Neural cell (in vitro differentiated cells): ENCODE data around the gene IBA57. TPM values are rescaled to one million over a fixed set of nuclear protein-coding genes. Genes with fewer than 3 reads are reported as not detected.
A peak's percentile ranks its signal among the peaks of the same experiment; 100 is the strongest.

Source experiments
- H2AFZ ChIP-seq: fragments of 200-600, 300-800 bp; sonication (generic), shearing (Covaris generic); 2 replicates; pipeline ENCODE4 v1.6.0; 2014; ENCODE audit warnings: low read depth, mild to moderate bottlenecking, antibody characterized with exemption, low read length, moderate library complexity
- H3F3A ChIP-seq: fragments of 200-600 bp; shearing (Covaris generic); 2 replicates; pipeline ENCODE4 v1.6.1; 2016; ENCODE audit warnings: mild to moderate bottlenecking, moderate library complexity, mixed read lengths, antibody characterized with exemption, low read length; ENCODE audit not compliant: insufficient read depth, poor library complexity, severe bottlenecking
- H3K27ac ChIP-seq: fragments of 200-600, 300-800 bp; sonication (generic), shearing (Covaris generic); 2 replicates; pipeline ENCODE4 v1.5.1; 2014; ENCODE audit warnings: mild to moderate bottlenecking, low read length, moderate library complexity
- H3K27me3 ChIP-seq: fragments of 300-800, 200-600 bp; sonication (generic), shearing (Covaris generic); 2 replicates; pipeline ENCODE4 v1.6.0; 2014; ENCODE audit warnings: mild to moderate bottlenecking, low read depth, low read length, moderate library complexity; ENCODE audit not compliant: insufficient read depth
- H3K36me3 ChIP-seq: fragments of 300-800, 200-600 bp; sonication (generic), shearing (Covaris generic); 2 replicates; pipeline ENCODE4 v1.5.1; 2014; ENCODE audit warnings: mild to moderate bottlenecking, antibody characterized with exemption, low read length, moderate library complexity; ENCODE audit not compliant: insufficient read depth
- H3K4me2 ChIP-seq: fragments of 300-800, 200-600 bp; sonication (generic), shearing (Covaris generic); 2 replicates; pipeline ENCODE4 v1.6.0; 2014; ENCODE audit warnings: mild to moderate bottlenecking, low read length
- H3K4me3 ChIP-seq: fragments of 300-800, 200-600 bp; sonication (generic), shearing (Covaris generic); 2 replicates; pipeline ENCODE4 v1.5.1; 2014; ENCODE audit warnings: mild to moderate bottlenecking, low read length, moderate library complexity
- H3K79me2 ChIP-seq: fragments of 200-600 bp; shearing (Covaris generic); replicated peaks from 2 replicates; pipeline ENCODE4 v1.6.0; 2014; ENCODE audit warnings: mild to moderate bottlenecking, low read length, moderate library complexity; ENCODE audit not compliant: insufficient read depth
- H3K9ac ChIP-seq: fragments of 300-800, 200-600 bp; sonication (generic), shearing (Covaris generic); 2 replicates; pipeline ENCODE4 v1.6.1; 2016; ENCODE audit warnings: mild to moderate bottlenecking, low read length, mixed read lengths
- H3K9me2 ChIP-seq: fragments of 200-600 bp; shearing (Covaris generic); 2 replicates; pipeline ENCODE4 v1.6.1; 2016; ENCODE audit warnings: mild to moderate bottlenecking, low read length, mixed read lengths; ENCODE audit not compliant: insufficient read depth
- H3K9me3 ChIP-seq: fragments of 200-600, 300-800 bp; sonication (generic), shearing (Covaris generic); 2 replicates; pipeline ENCODE4 v1.6.1; 2016; ENCODE audit warnings: mild to moderate bottlenecking, mixed run types, low read length, moderate library complexity, mixed read lengths
- H4K20me1 ChIP-seq: fragments of 200-600 bp; shearing (Covaris generic); 2 replicates; pipeline ENCODE4 v1.6.1; 2016; ENCODE audit warnings: mild to moderate bottlenecking, mixed run types; ENCODE audit not compliant: insufficient read depth
- EP300 ChIP-seq: fragments of 450-650 bp; conservative IDR thresholded peaks from 2 replicates; pipeline ENCODE4 v1.6.1; 2014; ENCODE audit warnings: antibody characterized with exemption, mild to moderate bottlenecking, moderate library complexity; ENCODE audit not compliant: poor library complexity, severe bottlenecking
- EZH2 ChIP-seq: fragments of 200-600, 300-800 bp; shearing (Covaris generic), sonication (generic); IDR thresholded peaks from 2 replicates; pipeline ENCODE4 v1.6.1; 2014; ENCODE audit warnings: antibody characterized with exemption, low read length, borderline replicate concordance, mild to moderate bottlenecking; ENCODE audit not compliant: insufficient read depth, poor library complexity, severe bottlenecking
- MXI1 ChIP-seq: fragments of 450-650 bp; conservative IDR thresholded peaks from 2 replicates; pipeline ENCODE4 v1.6.1; 2014; ENCODE audit warnings: antibody characterized with exemption, mild to moderate bottlenecking; ENCODE audit not compliant: poor library complexity, severe bottlenecking
- POLR2AphosphoS5 ChIP-seq: IDR thresholded peaks from 2 replicates; pipeline ENCODE4 v1.6.1; 2012
- RAD21 ChIP-seq: fragments of 450-650 bp; conservative IDR thresholded peaks from 2 replicates; pipeline ENCODE4 v1.6.1; 2014; ENCODE audit warnings: antibody characterized with exemption, mild to moderate bottlenecking, moderate library complexity
- SMC3 ChIP-seq: fragments of 450-650 bp; conservative IDR thresholded peaks from 2 replicates; pipeline ENCODE4 v1.6.1; 2014; ENCODE audit warnings: antibody characterized with exemption, mild to moderate bottlenecking, moderate library complexity; ENCODE audit not compliant: poor library complexity
- TAF1 ChIP-seq: IDR thresholded peaks from 2 replicates; pipeline ENCODE4 v1.6.1; 2012; ENCODE audit warnings: low read depth
- polyA plus RNA-seq: library from polyadenylated mRNA; depleted of rRNA; stranded (reverse); fragments of >200 nt; gene quantifications from 2 replicates; pipeline ENCODE4 v1.2.3, GENCODE V29; 2014
- TF ChIP-seq, protein P1 (sequence below): fragments of 450-650 bp; IDR thresholded peaks from 2 replicates; pipeline ENCODE4 v1.5.1; 2014; ENCODE audit warnings: antibody characterized with exemption, mild to moderate bottlenecking, moderate library complexity; ENCODE audit not compliant: poor library complexity, severe bottlenecking
- TF ChIP-seq, protein P2 (sequence below): IDR thresholded peaks from 2 replicates; pipeline ENCODE4 v1.6.1; 2012; ENCODE audit warnings: borderline replicate concordance

The IBA57 gene
- polyA plus RNA-seq, 1 donor from 2014 or later, result 5.5 TPM

DNA sequence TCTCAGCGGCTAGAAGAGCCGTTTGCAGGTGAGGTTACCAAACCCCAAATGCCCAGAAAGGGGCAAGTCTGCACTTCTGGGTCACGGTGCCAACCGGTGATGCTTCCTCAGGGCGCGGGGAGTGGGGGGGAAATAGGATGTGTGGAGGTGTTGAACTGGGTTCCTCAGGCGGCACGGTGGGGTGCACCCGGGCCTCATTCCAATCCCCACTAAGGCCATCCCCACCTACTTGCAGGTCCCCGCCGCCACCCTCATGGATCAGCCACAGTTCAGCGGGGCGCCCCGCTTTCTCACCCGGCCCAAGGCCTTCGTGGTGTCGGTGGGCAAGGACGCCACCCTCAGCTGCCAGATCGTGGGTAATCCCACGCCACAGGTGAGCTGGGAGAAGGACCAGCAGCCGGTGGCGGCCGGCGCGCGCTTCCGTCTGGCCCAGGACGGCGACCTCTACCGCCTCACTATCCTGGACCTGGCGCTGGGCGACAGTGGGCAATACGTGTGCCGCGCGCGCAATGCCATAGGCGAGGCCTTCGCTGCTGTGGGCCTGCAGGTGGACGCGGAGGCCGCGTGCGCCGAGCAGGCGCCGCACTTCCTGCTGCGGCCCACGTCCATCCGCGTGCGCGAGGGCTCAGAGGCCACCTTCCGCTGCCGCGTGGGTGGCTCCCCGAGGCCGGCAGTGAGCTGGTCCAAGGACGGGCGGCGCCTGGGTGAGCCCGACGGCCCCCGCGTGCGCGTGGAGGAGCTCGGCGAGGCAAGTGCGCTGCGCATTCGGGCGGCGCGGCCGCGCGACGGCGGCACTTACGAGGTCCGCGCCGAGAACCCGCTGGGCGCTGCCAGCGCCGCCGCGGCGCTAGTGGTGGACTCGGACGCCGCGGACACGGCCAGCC lies 46.2 kb downstream of the IBA57 start:
- no peak overlapping the region for H3K9ac ChIP-seq
- H3K27me3 ChIP-seq, result peaks cover 6% of the 10 kb centered on the region
- H3K27ac ChIP-seq, result no peak overlapping the region
- no peaks in the 10 kb centered on the region for H3K79me2 ChIP-seq
- TF ChIP-seq RAD21, result no peak
- TF ChIP-seq SMC3, result no peak
- no peak for TF ChIP-seq TAF1
- TF ChIP-seq EZH2, result no peak
- TF ChIP-seq, protein P1, sequence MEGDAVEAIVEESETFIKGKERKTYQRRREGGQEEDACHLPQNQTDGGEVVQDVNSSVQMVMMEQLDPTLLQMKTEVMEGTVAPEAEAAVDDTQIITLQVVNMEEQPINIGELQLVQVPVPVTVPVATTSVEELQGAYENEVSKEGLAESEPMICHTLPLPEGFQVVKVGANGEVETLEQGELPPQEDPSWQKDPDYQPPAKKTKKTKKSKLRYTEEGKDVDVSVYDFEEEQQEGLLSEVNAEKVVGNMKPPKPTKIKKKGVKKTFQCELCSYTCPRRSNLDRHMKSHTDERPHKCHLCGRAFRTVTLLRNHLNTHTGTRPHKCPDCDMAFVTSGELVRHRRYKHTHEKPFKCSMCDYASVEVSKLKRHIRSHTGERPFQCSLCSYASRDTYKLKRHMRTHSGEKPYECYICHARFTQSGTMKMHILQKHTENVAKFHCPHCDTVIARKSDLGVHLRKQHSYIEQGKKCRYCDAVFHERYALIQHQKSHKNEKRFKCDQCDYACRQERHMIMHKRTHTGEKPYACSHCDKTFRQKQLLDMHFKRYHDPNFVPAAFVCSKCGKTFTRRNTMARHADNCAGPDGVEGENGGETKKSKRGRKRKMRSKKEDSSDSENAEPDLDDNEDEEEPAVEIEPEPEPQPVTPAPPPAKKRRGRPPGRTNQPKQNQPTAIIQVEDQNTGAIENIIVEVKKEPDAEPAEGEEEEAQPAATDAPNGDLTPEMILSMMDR, result no peak
- no peak for TF ChIP-seq POLR2AphosphoS5
- TF ChIP-seq EP300, result no peak
- TF ChIP-seq, protein P2, sequence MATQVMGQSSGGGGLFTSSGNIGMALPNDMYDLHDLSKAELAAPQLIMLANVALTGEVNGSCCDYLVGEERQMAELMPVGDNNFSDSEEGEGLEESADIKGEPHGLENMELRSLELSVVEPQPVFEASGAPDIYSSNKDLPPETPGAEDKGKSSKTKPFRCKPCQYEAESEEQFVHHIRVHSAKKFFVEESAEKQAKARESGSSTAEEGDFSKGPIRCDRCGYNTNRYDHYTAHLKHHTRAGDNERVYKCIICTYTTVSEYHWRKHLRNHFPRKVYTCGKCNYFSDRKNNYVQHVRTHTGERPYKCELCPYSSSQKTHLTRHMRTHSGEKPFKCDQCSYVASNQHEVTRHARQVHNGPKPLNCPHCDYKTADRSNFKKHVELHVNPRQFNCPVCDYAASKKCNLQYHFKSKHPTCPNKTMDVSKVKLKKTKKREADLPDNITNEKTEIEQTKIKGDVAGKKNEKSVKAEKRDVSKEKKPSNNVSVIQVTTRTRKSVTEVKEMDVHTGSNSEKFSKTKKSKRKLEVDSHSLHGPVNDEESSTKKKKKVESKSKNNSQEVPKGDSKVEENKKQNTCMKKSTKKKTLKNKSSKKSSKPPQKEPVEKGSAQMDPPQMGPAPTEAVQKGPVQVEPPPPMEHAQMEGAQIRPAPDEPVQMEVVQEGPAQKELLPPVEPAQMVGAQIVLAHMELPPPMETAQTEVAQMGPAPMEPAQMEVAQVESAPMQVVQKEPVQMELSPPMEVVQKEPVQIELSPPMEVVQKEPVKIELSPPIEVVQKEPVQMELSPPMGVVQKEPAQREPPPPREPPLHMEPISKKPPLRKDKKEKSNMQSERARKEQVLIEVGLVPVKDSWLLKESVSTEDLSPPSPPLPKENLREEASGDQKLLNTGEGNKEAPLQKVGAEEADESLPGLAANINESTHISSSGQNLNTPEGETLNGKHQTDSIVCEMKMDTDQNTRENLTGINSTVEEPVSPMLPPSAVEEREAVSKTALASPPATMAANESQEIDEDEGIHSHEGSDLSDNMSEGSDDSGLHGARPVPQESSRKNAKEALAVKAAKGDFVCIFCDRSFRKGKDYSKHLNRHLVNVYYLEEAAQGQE, result no peak
- no peak for TF ChIP-seq MXI1
- H3K36me3 ChIP-seq, result no peaks in the 10 kb centered on the region
- no peaks in the 10 kb centered on the region for H3K9me2 ChIP-seq
- H2AFZ ChIP-seq, result no peak overlapping the region
- H3F3A ChIP-seq, result no peaks in the 10 kb centered on the region
- no peak overlapping the region for H3K4me2 ChIP-seq
- no peak overlapping the region for H3K4me3 ChIP-seq
- no peaks in the 10 kb centered on the region for H4K20me1 ChIP-seq
- H3K9me3 ChIP-seq, result no peaks in the 10 kb centered on the region

DNA sequence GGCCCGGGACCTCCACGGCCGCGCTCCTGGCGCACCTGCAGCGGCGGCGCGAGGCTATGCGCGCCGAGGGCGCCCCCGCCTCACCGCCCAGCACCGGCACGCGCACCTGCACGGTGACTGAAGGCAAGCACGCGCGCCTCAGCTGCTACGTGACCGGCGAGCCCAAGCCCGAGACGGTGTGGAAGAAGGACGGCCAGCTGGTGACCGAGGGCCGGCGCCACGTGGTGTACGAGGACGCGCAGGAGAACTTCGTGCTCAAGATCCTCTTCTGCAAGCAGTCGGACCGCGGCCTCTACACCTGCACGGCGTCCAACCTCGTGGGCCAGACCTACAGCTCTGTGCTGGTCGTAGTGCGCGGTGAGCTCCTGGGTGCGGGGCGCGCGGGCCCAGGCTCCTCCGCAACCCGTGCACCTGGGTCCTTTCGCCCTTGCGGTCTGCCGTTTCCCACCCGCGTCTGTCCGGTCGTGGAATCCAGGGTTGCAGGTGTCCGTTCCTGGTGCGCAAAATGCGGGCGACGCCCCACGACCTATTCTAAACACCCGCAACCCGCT lies 46.9 kb downstream of the IBA57 start:
- H3K79me2 ChIP-seq, result no peaks in the 10 kb centered on the region
- H3K9me2 ChIP-seq, result no peaks in the 10 kb centered on the region
- peaks cover 6% of the 10 kb centered on the region for H3K27me3 ChIP-seq
- no peak overlapping the region for H3K27ac ChIP-seq
- no peaks in the 10 kb centered on the region for H3F3A ChIP-seq
- H4K20me1 ChIP-seq, result no peaks in the 10 kb centered on the region
- peak overlapping the region; percentile 77 for H3K4me3 ChIP-seq
- no peak overlapping the region for H2AFZ ChIP-seq
- no peak overlapping the region for H3K4me2 ChIP-seq
- H3K36me3 ChIP-seq, result no peaks in the 10 kb centered on the region
- H3K9ac ChIP-seq, result no peak overlapping the region
- TF ChIP-seq TAF1, result no peak
- TF ChIP-seq EP300, result no peak
- TF ChIP-seq, protein P2, result no peak
- H3K9me3 ChIP-seq, result no peaks in the 10 kb centered on the region
